ENCODE data around the gene RASL12.

RASL12 gene

DNA sequence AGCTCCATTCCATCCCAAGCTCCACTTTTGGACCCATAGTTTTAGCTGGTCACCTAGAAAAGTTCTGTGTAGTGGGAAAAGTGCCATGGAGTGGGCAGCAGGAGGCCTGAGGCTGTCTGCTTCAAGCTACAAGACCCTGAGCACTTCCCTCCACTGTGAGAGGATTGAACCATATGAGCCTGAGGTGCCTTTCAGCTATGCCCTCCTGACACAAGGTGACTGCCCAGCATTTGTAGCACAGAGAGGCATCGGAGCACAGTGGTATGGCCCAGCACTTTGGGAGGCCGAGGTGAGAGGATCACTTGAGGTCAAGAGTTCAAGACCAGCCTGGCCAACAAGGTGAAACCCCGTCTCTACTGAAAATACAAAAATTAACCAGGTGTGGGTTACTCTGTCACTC, 4.8 kb upstream of the RASL12 start:
- no peak for DNase-seq

DNA sequence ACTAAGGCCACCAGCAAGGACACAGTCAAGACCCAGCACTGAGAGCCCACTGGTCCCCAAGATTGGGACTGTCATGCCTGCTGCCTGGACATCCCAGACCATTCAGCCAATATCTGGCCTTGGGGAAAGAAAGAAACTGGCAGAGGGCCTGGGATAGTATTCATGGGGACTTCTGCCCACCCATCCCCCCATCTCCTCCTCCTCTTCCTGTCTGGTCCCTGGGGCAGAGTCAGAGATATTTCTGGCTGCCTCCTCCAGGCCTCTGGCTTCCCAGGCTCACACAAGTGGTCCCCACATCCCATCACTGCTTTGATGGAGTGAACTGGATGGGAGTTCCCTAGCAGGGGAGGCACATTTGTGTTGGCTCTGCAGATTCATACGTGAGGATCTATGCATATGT, 4.2 kb upstream of the RASL12 start:
- DNase-seq: no peak

- no peak for DNase-seq
Observed at GRCh38 chr15:65071381-65071811, 3.6 kb upstream of the RASL12 start.

DNA sequence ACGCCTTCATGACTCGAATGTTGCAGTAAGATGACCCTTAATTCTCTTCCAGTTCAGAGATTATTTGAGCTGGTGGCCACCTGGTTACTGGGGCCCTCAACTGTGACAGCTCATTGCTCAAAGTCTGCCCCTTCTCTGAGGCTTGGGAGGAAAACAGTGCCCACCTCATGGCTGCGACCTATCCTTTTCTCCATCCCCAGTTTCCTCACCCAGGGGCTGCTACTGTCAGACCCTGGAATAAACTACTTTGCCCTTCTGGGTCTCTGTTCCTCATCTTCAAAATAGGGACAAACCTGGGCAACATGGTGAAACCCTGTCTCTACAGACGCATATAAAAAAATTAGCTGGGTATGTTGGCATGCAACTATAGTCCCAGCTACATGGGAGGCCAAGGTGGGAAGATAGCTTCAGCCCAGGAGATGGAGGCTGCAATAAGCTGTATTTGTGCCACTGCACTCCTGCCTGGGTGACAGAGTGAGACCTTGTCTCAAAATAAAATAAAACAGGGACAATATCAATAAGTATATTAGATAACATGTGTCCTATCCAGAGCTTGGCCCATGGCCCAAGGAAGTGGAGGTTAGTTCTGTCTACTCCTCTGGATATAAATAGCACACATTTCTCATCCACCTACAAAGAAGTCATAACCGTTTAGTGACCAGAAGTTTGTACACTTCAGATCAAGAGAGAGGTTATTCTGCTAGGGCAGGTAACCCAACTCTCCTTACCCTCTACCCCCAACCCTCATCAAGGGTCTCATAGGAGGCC, 2.2 kb upstream of the RASL12 start:
- DNase-seq: no peak

DNA sequence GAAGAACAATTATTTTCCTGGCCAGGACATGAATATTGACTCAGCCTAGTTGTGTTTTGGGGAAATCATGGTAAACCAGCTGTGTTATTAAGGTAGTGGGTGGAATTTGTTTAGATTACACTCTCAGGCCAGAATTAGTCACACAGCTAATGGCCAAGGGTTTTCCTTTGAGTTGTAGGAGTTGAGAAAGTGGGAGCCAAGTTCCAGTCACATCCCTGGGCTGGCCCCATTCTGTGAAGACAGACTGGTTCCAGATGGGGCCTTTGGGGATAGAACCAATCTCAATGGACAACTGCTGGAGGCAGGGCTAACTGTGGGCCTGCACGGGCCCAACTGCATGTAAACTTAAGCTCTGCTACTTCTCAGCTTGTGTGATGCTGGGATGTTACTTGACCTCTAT, 1.4 kb upstream of the RASL12 start:
- no peak for DNase-seq

- DNase-seq: no peak
Observed at GRCh38 chr15:65068403-65068788, 605 bp upstream of the RASL12 start.

- no peak for DNase-seq
Observed at GRCh38 chr15:65067317-65067644, 510 bp downstream of the RASL12 start.

DNA sequence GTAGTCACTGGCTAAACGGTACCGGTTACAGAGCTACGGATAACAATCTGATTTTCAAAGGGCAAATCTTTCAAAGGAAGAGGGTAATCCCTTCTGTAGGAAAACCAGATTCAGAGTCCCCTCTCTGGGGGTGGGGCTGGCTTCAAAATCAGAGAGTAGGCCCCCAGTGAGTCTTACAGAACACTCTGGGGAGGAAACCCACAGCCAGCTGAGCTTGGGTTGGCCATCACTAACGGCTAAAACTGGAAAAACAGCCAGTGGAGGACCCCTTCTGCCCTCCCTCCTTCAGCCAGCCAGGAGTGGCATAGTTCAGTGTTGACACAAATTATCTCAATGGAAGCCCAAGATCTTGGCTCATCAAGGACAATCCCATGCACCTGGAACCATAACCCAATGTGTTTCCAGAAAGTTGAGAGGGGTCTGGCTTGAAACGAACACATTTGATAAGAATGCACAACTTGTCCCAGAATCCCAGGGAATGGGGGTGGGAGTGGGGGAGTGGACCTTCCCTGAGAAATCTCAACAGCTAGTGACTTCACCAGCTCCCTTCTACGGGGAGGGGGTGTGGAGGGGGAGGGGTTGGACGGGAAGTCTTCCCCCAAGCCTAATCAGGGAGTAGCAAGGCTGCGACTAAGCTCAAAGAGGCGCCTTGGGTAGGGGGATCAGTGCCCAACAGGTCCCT, 1.0 kb downstream of the RASL12 start:
- DNase-seq: no peak

- no peak for DNase-seq
Observed at GRCh38 chr15:65066001-65066634, 1.7 kb downstream of the RASL12 start.

DNA sequence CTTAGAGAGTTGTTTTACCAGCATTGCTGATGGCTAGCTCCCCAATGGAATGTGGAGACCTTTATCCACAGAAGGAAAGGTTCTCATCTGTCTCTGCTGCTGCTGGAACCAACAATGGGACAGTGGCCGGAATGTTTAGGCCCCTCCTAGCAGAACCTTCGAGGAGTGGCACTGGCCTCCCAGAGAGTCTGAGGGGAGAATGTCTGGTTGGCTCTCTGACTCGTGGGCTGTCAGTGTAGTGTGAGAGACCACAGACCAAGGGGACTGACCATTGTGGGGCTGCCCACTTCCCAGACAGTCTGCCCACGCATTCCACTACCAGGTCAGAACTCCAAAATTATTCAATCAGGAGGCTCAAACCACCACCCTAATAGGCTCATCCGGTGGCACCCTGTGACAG, 5.1 kb downstream of the RASL12 start:
- no peak for DNase-seq

DNA sequence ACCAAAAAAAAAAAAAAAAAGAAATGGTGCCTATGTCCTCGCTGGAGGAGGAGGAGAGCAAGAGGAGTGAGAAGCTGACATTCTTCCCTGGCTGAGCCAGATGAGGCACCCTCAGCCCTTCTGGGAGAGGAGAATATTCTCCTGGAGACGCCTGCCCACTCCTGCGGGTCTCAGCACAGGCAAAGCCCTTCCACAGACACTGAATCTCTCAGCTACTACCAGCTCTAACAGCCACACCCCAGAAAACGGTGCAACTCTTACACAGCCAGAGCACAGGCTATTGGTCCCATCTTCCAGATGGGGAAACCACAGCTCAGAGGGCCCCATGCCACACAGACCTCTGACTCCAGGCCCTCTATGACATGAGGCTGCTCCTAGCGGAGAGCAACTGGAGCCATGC, 5.7 kb downstream of the RASL12 start:
- no peak for DNase-seq

- no peak for DNase-seq
Observed at GRCh38 chr15:65060641-65061397, 7.0 kb downstream of the RASL12 start.

- DNase-seq: no peak
Observed at GRCh38 chr15:65059931-65060596, 7.7 kb downstream of the RASL12 start.

- DNase-seq: no peak
Observed at GRCh38 chr15:65059369-65059750, 8.4 kb downstream of the RASL12 start.

DNA sequence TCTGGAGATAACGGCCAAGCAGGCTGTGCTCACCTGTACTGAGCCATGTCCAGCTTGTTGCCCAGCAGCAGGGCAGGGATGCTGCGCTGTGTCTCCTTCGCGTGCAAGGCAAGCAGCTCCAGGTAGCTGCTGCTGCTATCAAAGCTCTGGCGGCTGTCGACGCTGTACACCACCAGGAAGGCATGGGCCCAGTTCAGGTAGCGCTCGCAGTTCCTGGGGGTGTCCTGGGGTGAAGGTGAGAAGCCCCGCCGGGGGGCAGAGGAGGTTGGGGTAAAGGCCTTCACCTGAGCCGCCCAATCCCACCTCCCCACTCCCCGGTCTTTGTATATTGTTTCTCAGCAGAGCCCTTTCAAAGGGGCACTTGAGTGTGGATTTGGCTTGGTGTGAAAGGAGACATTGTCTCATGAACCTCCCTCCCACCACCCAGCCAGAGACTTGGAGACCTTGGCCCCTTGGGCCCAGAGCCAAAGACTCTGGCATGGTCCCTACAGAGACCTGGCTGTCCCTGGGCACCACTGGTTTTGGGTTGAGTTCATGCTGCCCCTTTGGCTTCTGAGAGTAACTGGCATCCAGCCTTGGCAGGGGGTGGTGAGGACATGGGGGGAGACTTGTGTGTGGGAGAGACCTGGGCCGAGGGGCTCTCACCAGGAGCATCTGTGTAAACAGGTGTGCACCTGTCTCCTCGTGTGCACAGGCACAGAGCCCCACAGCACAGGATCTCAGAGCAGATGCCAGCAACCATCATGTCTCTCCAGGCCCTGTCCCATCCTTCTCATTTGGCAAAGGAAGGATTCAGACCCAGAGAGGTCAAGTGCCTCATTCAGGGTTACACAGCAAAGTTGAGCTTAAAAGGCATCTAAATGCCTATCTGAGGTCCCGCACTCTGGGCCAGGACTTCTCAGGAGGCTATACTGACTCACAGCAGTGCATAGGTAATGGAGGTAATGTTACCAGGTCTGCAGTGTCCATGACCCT, 9.1 kb downstream of the RASL12 start:
- no peak for DNase-seq

DNA sequence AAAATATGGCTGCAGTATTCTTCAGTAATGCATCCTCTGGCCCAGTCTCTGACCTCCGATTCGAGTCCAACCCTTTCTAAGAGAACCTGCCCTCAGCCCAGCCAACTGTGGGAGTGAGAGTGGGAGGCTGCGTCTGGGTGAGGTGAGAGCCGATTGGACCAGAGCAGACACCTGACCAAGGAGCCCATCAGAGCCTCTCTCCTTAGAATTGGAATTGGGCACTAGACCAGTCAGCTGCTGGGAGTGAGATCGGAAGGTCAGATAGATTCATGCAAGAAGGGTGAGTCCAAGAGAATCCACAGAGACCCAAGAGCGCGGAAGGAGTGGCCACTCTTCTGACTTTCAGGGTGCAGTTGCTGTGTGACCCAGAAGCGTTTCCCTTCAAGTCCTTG, 10.2 kb downstream of the RASL12 start:
- DNase-seq: no peak

DNA sequence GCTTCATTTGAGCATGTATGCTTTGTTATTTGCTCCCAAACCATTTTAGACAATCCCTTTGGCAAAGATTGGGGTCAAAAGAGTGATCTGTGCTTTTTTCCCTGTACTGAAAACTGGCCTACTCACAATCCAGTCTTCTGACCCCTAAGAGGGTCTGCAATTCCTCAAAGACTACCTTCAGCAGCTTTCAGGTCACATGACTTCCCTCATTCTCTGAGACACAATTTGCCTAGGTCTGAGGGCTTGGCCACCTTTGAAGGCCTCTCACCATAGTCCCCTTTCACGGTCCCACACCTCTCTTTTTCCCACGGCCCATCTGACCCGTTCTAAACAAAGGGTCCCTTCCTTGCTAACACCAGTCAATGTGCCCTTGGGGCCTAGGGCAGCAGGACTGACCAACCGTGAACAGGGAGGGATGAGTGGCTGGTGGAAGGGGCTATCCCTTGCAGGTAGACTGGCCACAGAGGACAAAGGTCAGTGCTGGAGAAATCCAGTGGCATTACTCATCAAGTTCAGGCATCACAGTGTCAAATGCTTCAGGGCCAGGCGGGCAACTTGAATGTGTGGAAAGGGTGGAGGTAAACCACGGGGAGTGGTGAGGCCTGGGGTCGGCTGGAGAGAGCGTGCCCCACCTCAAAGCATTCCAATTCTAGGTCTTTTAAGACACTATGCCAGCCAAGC, 10.8 kb downstream of the RASL12 start:
- DNase-seq: no peak

- no peak for DNase-seq
Observed at GRCh38 chr15:65056106-65056505, 11.7 kb downstream of the RASL12 start.

DNA sequence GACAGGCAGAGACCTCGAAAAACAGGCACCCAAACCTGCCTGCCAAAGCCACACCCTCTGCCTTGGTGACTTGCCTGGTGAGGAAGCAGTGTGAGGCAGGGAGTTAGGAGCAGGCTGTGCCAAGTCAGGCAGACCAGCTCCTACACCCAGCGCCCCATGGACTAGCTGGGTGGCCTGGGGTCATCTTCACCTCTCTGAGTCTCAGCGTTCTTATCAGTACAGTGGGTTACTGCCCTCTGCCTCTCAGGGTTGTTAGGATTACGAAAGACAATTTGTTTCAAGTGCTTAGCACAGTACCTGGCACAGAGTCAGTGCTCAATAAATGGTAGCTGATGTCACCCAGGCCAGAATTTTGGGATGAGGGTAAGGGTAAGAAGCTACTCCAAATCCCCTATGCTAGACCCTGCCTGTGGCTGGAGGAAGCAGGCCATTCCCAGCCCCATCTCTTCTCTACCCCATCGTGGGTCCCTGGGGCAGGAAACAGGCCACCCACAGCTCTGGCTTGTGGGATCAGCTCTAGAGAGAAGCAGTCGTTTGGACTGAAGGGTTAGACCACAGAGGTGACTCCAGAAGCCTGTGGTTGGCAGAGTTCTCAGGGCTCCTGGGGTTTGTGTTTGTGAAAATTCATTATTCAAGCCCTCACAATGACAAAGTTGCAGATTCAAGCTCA, 12.5 kb downstream of the RASL12 start:
- no peak for DNase-seq

GRCh38 chr15:65054333-65055200, 13.2 kb downstream of the RASL12 start:
- DNase-seq: peak; percentile 78
